ENCODE measurements around the gene BEAN1.

BEAN1 gene

GRCh38 chr16:66484453-66485213 is 57.5 kb downstream of the BEAN1 start:
- H3K4me3 ChIP-seq (ENCODE audit: low read depth, low read length), result no peak overlapping the region
- no peaks in the 10 kb centered on the region for H3K36me3 ChIP-seq (ENCODE audit: control insufficient read depth in 2 of 2, insufficient read depth in 1 of 2, low read length in 2 of 2)
- H3K4me1 ChIP-seq (ENCODE audit: control insufficient read depth, insufficient read depth, low read length), result no peaks in the 10 kb centered on the region
- ChIA-PET POLR2A (no interaction called here), CTCF (interaction anchor here (0.7 to 4.2 kb wide), 5 partner anchors 10 to 128 kb away, joined by 3 to 55 read pairs (median 4); no protein-coding TSS in a partner anchor)
- TF ChIP-seq ZNF654 (tag by site-specific recombination; IDR thresholded peaks at IDR 0.05; ENCODE audit: low read depth), result no peak
- no peak for TF ChIP-seq ZNF677 (tag by site-specific recombination; IDR thresholded peaks at IDR 0.05)
- TF ChIP-seq ZSCAN4 (tag by site-specific recombination; IDR thresholded peaks at IDR 0.05), result no peak
- TF ChIP-seq HIC1 (tag by site-specific recombination; IDR thresholded peaks at IDR 0.05), result no peak
- TF ChIP-seq ZBTB1 (tag by site-specific recombination; IDR thresholded peaks at IDR 0.05), result no peak
- no peak for TF ChIP-seq ZNF174 (tag by site-specific recombination; IDR thresholded peaks at IDR 0.05)
- TF ChIP-seq ZFHX2 (tag by site-specific recombination; conservative IDR thresholded peaks at IDR 0.05), result no peak
- TF ChIP-seq REST (tag by site-specific recombination; IDR thresholded peaks at IDR 0.05), result no peak
- no peak for TF ChIP-seq ZBTB17 (tag by site-specific recombination; IDR thresholded peaks at IDR 0.05)
- no peak for TF ChIP-seq ZNF18 (tag by site-specific recombination; IDR thresholded peaks at IDR 0.05)
- no peak for TF ChIP-seq ZNF2 (tag by site-specific recombination; IDR thresholded peaks at IDR 0.05)
- no peak for TF ChIP-seq PRDM10 (tag by site-specific recombination; IDR thresholded peaks at IDR 0.05)
- TF ChIP-seq ZNF10 (tag by site-specific recombination; IDR thresholded peaks at IDR 0.05), result no peak
- no peak for TF ChIP-seq ZNF138 (tag by site-specific recombination; IDR thresholded peaks at IDR 0.05; ENCODE audit: borderline replicate concordance)
- TF ChIP-seq OSR2 (tag by site-specific recombination; IDR thresholded peaks at IDR 0.05), result no peak
- TF ChIP-seq ZNF423 (tag by site-specific recombination; IDR thresholded peaks at IDR 0.05), result no peak
- no peak for TF ChIP-seq ZNF362 (tag by site-specific recombination; IDR thresholded peaks at IDR 0.05)
- no peak overlapping the region for H3K27ac ChIP-seq (ENCODE audit: extremely low read depth, low read depth, low read length)
- no peaks in the 10 kb centered on the region for H3K9me3 ChIP-seq (ENCODE audit: control insufficient read depth, insufficient read depth, low read depth, low read length)

Data from HEK293 (cell line).